GM20000 (cell line): ENCODE results near the gene TFEB.

Experiments
- DNase-seq: peaks from one replicate; pipeline ENCODE4 v3.0.0; 2012; ENCODE audit warnings: low spot score
- CTCF ChIP-seq: IDR thresholded peaks from 2 replicates; pipeline ENCODE4 v1.5.1; 2012; ENCODE audit warnings: mild to moderate bottlenecking, control low read depth; ENCODE audit errors: extremely low read depth, missing control alignments

The TFEB gene

GRCh38 chr6:41779336-41779735 lies 43.9 kb upstream of the TFEB start:
- no peak for DNase-seq
- TF ChIP-seq CTCF: no peak

GRCh38 chr6:41778895-41779294 lies 43.5 kb upstream of the TFEB start:
- TF ChIP-seq CTCF: no peak

GRCh38 chr6:41777551-41778285 lies 42.3 kb upstream of the TFEB start:
- TF ChIP-seq CTCF: no peak
- DNase-seq: no peak

More at GRCh38 chr6:41778895-41779294, 43.5 kb upstream of the TFEB start:
- no peak for DNase-seq

GRCh38 chr6:41775293-41775882 lies 40.0 kb upstream of the TFEB start:
- DNase-seq: no peak
- no peak for TF ChIP-seq CTCF

GRCh38 chr6:41774841-41775240 lies 39.4 kb upstream of the TFEB start:
- no peak for DNase-seq
- no peak for TF ChIP-seq CTCF

GRCh38 chr6:41771058-41771983 lies 35.9 kb upstream of the TFEB start:
- no peak for TF ChIP-seq CTCF
- DNase-seq: no peak
